ENCODE data around the gene ITGB5.

The ITGB5 gene

DNA sequence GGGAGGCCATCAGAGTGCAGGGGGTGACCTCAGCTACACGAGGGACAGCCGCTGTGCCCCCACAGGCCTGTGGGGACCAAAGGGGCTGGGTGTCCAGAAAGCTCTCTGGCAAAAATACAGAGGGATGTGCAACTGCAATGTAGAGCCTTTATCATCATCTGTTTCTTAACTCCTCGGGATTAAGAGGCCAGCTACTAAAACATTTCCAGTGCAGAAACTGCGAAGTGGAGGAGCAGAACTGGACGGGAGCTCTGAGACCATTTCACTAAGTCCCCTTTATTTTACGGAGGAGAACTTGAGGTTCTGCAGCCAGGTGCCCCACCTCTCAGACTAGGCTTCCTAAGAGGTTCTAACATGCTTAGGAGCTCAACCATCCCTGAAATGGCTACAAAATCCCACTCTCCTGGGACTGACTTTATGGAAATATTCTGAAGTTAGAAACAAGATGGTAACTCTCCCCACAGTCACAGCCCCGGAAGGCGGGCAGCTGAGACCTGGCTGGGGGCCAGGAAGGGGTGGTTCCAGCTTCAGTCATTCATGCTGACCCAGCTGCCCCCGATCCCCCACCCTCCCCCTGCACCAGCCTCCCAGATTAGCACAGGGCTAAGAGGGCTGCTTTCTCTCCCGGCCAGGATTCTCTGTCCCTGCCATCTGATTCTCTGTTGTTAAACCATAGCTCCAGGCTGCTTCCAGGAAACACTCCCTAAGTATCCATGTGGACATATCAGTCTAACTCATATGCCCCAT, 116.7 kb downstream of the ITGB5 start:
- Histone ChIP-seq H3K9me3 (ENCODE audit: control insufficient read depth, insufficient read depth, low read length) (no peaks in the 10 kb centered on the region), H3K9ac (ENCODE audit: low read depth, low read length) (no peak overlapping the region), H3K36me3 (ENCODE audit: insufficient read depth, low read length) (peaks cover 51% of the 10 kb centered on the region), H3K4me1 (ENCODE audit: insufficient read depth, low read length) (peaks cover 14% of the 10 kb centered on the region)

GRCh38 chr3:124769462-124769861, 117.7 kb downstream of the ITGB5 start:
- H3K9ac ChIP-seq (ENCODE audit: low read depth, low read length), result no peak overlapping the region
- H3K9me3 ChIP-seq (ENCODE audit: control insufficient read depth, insufficient read depth, low read length), result no peaks in the 10 kb centered on the region
- H3K36me3 ChIP-seq (ENCODE audit: insufficient read depth, low read length), result peaks cover 51% of the 10 kb centered on the region
- peaks cover 6% of the 10 kb centered on the region for H3K4me1 ChIP-seq (ENCODE audit: insufficient read depth, low read length)

GRCh38 chr3:124768812-124769211, 118.4 kb downstream of the ITGB5 start:
- Histone ChIP-seq H3K9ac (ENCODE audit: low read depth, low read length) (no peak overlapping the region), H3K4me1 (ENCODE audit: insufficient read depth, low read length) (peaks cover 5% of the 10 kb centered on the region; the same call in 1 of the 2 replicates), H3K36me3 (ENCODE audit: insufficient read depth, low read length) (peaks cover 53% of the 10 kb centered on the region)

GRCh38 chr3:124767691-124768090, 119.5 kb downstream of the ITGB5 start:
- no peaks in the 10 kb centered on the region for H3K9me3 ChIP-seq (ENCODE audit: control insufficient read depth, insufficient read depth, low read length)
- no peak overlapping the region for H3K9ac ChIP-seq (ENCODE audit: low read depth, low read length)
- H3K36me3 ChIP-seq (ENCODE audit: insufficient read depth, low read length), result peaks cover 50% of the 10 kb centered on the region
- peaks cover 5% of the 10 kb centered on the region; the same call in 1 of the 2 replicates for H3K4me1 ChIP-seq (ENCODE audit: insufficient read depth, low read length)

More at GRCh38 chr3:124768812-124769211, 118.4 kb downstream of the ITGB5 start:
- no peaks in the 10 kb centered on the region for H3K9me3 ChIP-seq (ENCODE audit: control insufficient read depth, insufficient read depth, low read length)

DNA sequence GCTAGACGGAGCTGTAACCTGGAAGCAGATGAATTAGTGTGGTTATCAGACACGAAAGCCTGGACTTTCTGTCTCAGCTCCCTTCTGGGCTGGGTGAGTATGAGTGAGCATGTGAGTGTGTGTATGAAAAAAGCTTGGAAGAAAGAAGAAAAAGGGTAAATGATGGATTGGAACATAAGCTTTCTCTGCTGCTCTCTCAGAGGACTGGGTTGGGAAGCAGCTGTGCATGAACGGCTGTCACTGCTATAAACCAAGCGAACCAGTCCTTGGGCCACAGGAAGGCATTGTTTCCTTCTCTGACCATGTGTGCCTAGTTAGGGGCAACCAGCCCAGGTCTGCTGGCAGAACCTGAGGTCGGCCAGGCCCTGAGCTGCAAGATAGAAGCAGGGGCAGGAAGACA, 119.9 kb downstream of the ITGB5 start:
- H3K9ac ChIP-seq (ENCODE audit: low read depth, low read length), result no peak overlapping the region
- H3K9me3 ChIP-seq (ENCODE audit: control insufficient read depth, insufficient read depth, low read length), result no peaks in the 10 kb centered on the region
- H3K36me3 ChIP-seq (ENCODE audit: insufficient read depth, low read length), result peaks cover 46% of the 10 kb centered on the region
- peaks cover 5% of the 10 kb centered on the region; the same call in 1 of the 2 replicates for H3K4me1 ChIP-seq (ENCODE audit: insufficient read depth, low read length)

DNA sequence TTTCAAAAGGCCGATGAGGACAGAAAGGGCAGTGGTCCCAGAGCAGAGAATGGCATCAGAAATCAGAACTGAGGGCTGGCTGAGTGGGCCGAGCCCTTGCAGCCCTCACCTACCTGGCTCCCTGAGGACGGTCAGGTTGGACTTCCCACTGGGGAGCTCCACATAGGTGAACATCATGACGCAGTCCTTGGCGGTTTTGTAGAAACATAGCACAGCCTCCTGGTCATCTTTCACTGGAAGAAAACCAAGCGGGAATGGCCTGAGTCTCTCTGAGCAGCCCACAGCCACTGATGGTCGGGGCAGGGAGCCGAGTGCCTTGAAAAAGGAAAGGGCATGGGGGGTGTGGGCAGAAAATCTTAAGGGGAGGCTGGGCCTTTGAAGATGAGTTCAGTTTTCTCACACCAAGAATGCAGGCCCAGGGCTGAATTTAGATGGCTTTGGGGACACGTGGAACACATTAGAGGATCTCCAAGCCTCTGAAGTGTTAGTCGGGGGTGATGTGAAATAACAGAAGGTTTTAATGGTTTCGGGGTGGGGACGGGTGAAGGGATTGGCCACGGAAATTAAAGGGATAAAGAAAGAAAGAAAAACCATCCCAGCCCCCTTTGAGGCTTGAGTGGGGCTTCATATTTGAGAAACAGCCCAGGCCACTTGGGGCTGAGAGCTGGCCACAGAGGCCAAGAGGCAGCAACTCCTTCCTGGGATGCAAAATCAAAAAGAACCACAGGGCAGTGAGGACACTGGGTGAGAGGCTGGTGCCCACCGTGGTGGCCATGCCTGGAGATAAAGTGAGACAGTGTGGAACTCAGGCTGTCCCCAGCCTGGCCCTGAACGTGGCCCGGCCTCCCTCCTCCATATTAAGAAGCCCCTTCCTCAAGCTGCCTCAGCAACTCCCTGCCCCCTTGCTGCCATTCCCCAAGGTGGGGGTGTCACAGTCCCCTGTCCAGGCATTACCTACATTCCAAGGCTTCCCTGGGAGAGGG, 120.8 kb downstream of the ITGB5 start:
- peaks cover 5% of the 10 kb centered on the region; the same call in 1 of the 2 replicates for H3K4me1 ChIP-seq (ENCODE audit: insufficient read depth, low read length)
- peaks cover 42% of the 10 kb centered on the region for H3K36me3 ChIP-seq (ENCODE audit: insufficient read depth, low read length)
- H3K9ac ChIP-seq (ENCODE audit: low read depth, low read length), result no peak overlapping the region
- H3K9me3 ChIP-seq (ENCODE audit: control insufficient read depth, insufficient read depth, low read length), result no peaks in the 10 kb centered on the region

DNA sequence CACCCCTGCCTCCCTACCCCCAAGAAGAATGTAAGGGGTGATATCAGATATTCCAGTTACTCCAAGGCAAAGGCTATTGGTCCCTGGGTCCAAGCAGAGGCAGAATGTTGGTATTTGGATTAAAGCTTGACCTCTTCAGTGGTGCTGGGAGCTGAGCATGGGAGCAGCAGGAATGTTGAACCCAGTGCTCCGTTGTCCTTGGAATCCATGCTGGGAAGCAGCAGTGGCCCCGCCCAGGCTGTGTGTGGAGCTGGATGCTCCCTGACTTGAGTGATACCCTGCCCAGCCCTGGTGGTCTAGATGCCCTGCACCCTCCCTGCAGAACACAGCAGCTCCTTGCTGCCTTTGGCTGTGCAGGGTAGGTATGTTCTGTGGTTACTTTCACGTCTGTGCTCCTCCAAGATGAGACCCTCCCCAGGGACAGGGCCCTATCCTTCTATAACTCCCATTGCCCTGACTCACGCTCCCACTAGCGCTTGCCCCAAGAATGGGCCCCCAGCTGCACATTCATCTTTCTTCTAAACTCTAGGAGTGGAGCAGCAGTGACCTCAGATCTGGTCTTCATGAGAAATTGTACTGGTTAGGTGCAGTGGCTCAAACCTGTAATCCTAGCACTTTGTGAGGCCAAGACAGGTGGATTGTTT, 121.8 kb downstream of the ITGB5 start:
- H3K4me1 ChIP-seq (ENCODE audit: insufficient read depth, low read length), result peaks cover 5% of the 10 kb centered on the region
- H3K9me3 ChIP-seq (ENCODE audit: control insufficient read depth, insufficient read depth, low read length), result no peaks in the 10 kb centered on the region
- H3K36me3 ChIP-seq (ENCODE audit: insufficient read depth, low read length), result peaks cover 39% of the 10 kb centered on the region
- H3K9ac ChIP-seq (ENCODE audit: low read depth, low read length), result no peak overlapping the region

DNA sequence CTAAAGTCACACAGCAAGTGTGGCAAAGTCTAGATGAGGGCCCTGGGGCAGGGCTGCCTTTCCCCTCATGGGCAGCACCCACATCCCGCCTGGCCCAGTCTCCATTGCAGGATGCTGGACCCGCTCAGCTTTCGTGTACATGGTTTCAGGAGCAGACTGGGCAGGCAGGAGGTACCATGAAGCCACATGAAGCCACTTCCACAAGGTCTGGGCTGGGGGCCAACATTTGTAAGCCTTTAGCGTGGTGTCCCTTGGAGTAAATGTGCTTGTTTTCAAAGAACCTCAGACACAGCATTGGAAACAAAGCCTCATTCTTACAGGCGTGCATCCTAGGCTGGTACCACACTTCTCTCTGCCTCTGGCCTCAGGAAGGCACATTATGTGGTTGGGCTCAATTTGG, 122.4 kb downstream of the ITGB5 start:
- Histone ChIP-seq H3K9ac (ENCODE audit: low read depth, low read length) (no peak overlapping the region), H3K36me3 (ENCODE audit: insufficient read depth, low read length) (peaks cover 39% of the 10 kb centered on the region), H3K9me3 (ENCODE audit: control insufficient read depth, insufficient read depth, low read length) (no peaks in the 10 kb centered on the region), H3K4me1 (ENCODE audit: insufficient read depth, low read length) (peaks cover 7% of the 10 kb centered on the region)

- Histone ChIP-seq H3K36me3 (ENCODE audit: insufficient read depth, low read length) (peaks cover 39% of the 10 kb centered on the region), H3K9me3 (ENCODE audit: control insufficient read depth, insufficient read depth, low read length) (no peaks in the 10 kb centered on the region), H3K9ac (ENCODE audit: low read depth, low read length) (no peak overlapping the region), H3K4me1 (ENCODE audit: insufficient read depth, low read length) (peaks cover 17% of the 10 kb centered on the region)
These were observed 123.4 kb downstream of the ITGB5 start for GRCh38 chr3:124763644-124764358.

DNA sequence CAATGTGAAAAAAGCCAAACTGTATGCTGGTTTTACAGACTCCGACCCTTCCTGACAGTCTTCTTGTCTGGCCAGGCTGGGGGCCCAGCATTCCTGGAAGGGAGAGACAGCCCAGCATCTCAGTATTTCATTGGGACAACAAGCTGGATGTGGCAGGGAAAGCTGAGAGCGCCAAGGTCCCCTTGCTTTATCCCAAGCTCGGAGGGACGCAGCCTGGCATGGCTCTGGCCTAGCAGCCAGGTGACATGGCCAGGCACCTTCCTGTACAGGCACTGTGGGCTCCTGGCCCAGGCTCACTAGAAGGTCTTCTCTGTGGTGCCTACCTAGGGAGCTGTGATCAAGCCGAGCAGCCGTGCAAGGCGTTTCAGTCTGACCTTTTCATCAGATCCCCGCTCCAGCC, 124.0 kb downstream of the ITGB5 start:
- Histone ChIP-seq H3K36me3 (ENCODE audit: insufficient read depth, low read length) (peaks cover 33% of the 10 kb centered on the region), H3K4me1 (ENCODE audit: insufficient read depth, low read length) (peaks cover 23% of the 10 kb centered on the region), H3K9ac (ENCODE audit: low read depth, low read length) (no peak overlapping the region), H3K9me3 (ENCODE audit: control insufficient read depth, insufficient read depth, low read length) (no peaks in the 10 kb centered on the region)

- no peaks in the 10 kb centered on the region for H3K9me3 ChIP-seq (ENCODE audit: control insufficient read depth, insufficient read depth, low read length)
- H3K9ac ChIP-seq (ENCODE audit: low read depth, low read length), result no peak overlapping the region
- H3K36me3 ChIP-seq (ENCODE audit: insufficient read depth, low read length), result peaks cover 29% of the 10 kb centered on the region
- H3K4me1 ChIP-seq (ENCODE audit: insufficient read depth, low read length), result peaks cover 26% of the 10 kb centered on the region
These were observed 124.5 kb downstream of the ITGB5 start for GRCh38 chr3:124762661-124763011.

- no peak overlapping the region for H3K9ac ChIP-seq (ENCODE audit: low read depth, low read length)
- no peaks in the 10 kb centered on the region for H3K9me3 ChIP-seq (ENCODE audit: control insufficient read depth, insufficient read depth, low read length)
- H3K4me1 ChIP-seq (ENCODE audit: insufficient read depth, low read length), result peaks cover 26% of the 10 kb centered on the region
- peaks cover 26% of the 10 kb centered on the region for H3K36me3 ChIP-seq (ENCODE audit: insufficient read depth, low read length)
These were observed 125.1 kb downstream of the ITGB5 start for GRCh38 chr3:124761935-124762660.

GRCh38 chr3:124761250-124761796, 125.8 kb downstream of the ITGB5 start:
- H3K9me3 ChIP-seq (ENCODE audit: control insufficient read depth, insufficient read depth, low read length), result no peaks in the 10 kb centered on the region
- H3K9ac ChIP-seq (ENCODE audit: low read depth, low read length), result no peak overlapping the region
- H3K36me3 ChIP-seq (ENCODE audit: insufficient read depth, low read length), result peaks cover 19% of the 10 kb centered on the region
- H3K4me1 ChIP-seq (ENCODE audit: insufficient read depth, low read length), result peaks cover 26% of the 10 kb centered on the region
